PFSK-1 (cell line): ENCODE results near the gene PSMC5.

Experiments used
- POLR2AphosphoS5 ChIP-seq: IDR thresholded peaks from 2 replicates; pipeline ENCODE4 v1.6.1; 2012; ENCODE audit warnings: low read depth, mild to moderate bottlenecking, control low read depth, low read length, moderate library complexity
- TAF1 ChIP-seq: IDR thresholded peaks from 2 replicates; pipeline ENCODE4 v1.6.1; 2012; ENCODE audit warnings: low read length, control low read depth, borderline replicate concordance; ENCODE audit not compliant: insufficient read depth

- TF ChIP-seq POLR2AphosphoS5 = no peak
- no peak for TF ChIP-seq TAF1
Observed at GRCh38 chr17:63790057-63790456, 37.2 kb upstream of the PSMC5 start.
